Adrenal gland (tissue), 12 donors: Measurements from ENCODE around the gene ARHGEF16. TPM values are rescaled to one million over a fixed set of nuclear protein-coding genes. Genes with fewer than 3 reads are reported as not detected.
A peak's percentile ranks its signal among the peaks of the same experiment; 100 is the strongest.

Source experiments
- DNase-seq, 7 donors: peaks; one replicate each; pipeline ENCODE4 v3.0.0-alpha.2; 2019 to 2020
- H3K27ac ChIP-seq, 5 donors: fragments of 200-600 bp; sonication (generic) in 4 of 5; 1 replicate in 3 of 5; 2 replicates in 2 of 5; pipeline versions ENCODE4 v1.5.1 to v1.8.0; 2016 to 2020; ENCODE audit warnings: mild to moderate bottlenecking in 1 of 5
- H3K27me3 ChIP-seq: fragments of 200-600 bp; 2 replicates; pipeline ENCODE4 v1.8.0; 2021
- H3K36me3 ChIP-seq, 2 donors: fragments of 200-600 bp; replicated peaks in 1 of 2; 1 replicate in 1 of 2; 2 replicates in 1 of 2; pipeline versions ENCODE4 v1.5.1 to v1.8.0; 2018 to 2022
- H3K4me1 ChIP-seq, 2 donors: fragments of 200-600 bp; replicated peaks in 1 of 2; 1 replicate in 1 of 2; 2 replicates in 1 of 2; pipeline versions ENCODE4 v1.5.1 to v1.8.0; 2018 to 2021
- H3K4me3 ChIP-seq, 4 donors: fragments of 200-600 bp; sonication (generic) in 3 of 4; one replicate each; pipeline ENCODE4 v1.5.1; 2016 to 2018
- H3K9me3 ChIP-seq, 3 donors: fragments of 200-600 bp; sonication (generic) in 1 of 3; replicated peaks in 1 of 3; 1 replicate in 2 of 3; 2 replicates in 1 of 3; pipeline versions ENCODE4 v1.5.1 to v1.8.0; 2016 to 2021
- POLR2A ChIP-seq, 2 donors: fragments of 450-650 bp; IDR thresholded peaks; one replicate each; pipeline ENCODE4 v1.6.1; 2017; ENCODE audit warnings: antibody characterized with exemption in 2 of 2, mild to moderate bottlenecking in 2 of 2, moderate library complexity in 1 of 2
- WGBS, 4 donors: extraction: QIAGEN DNeasy Blood & Tissue Kit in 2 of 4; methylation state at CpG; one replicate each; pipeline versions ENCODE4 v1.1.5 to v1.1.7; 2013 to 2017; 5-methylcytosine and 5-hydroxymethylcytosine counted together
- intact Hi-C, 2 donors: fragments of 100-400 bp; cut with DNase I; formaldehyde crosslinking; loops; one replicate each; pipeline versions ENCODE4 v1.14.1 to v1.15.0; 2022 to 2023
- polyA plus RNA-seq, 3 donors: library from polyadenylated mRNA; stranded (reverse); fragments of 200-250 nt in 2 of 3; fragments of 350-450 nt in 1 of 3; fragmentation: Illumina TruSeq in 1 of 3; extraction: RNeasy Lipid Tissue Mini Kit (QIAGEN cat#74804) in 1 of 3; gene quantifications; one replicate each; pipeline ENCODE4 v1.2.3, GENCODE V29; 2013 to 2014
- total RNA-seq, 9 donors: library from RNA; depleted of rRNA in 4 of 9; stranded (reverse); fragments of >200 nt in 4 of 9; fragments of 120-200 nt in 1 of 9; fragmentation: NEBNext Ultra II Directional in 1 of 9; extraction: Animal tissue kit (Norgen Biotek cat#: 25700) in 1 of 9; gene quantifications; one replicate each; pipeline versions ENCODE4 v1.1.0 to v1.2.4, GENCODE V29; 2013 to 2023
- TF ChIP-seq, protein P1 (sequence below), 6 experiments: fragments of 450-650 bp in 4 of 6; fragments of 200-600 bp in 2 of 6; sonication (generic) in 1 of 6; IDR thresholded peaks; 1 replicate in 5 of 6; 2 replicates in 1 of 6; pipeline versions ENCODE4 v1.5.1 to v1.8.0; 2016 to 2021; ENCODE audit warnings: antibody characterized with exemption in 6 of 6, mild to moderate bottlenecking in 2 of 6, moderate library complexity in 1 of 6
- donor health status: healthy with polysubstance abuse.
- donor health status: Bipolar disorder and iron deficiency.
- donor health status: DM: yes; HTN: yes; CAD: no.
- donor health status: DM: no; HTN: no; CAD: no.
- donor health status: DM: no; HTN: no; CAD: no.
- donor health status: DM: yes; HTN: yes; CAD: no.

Gene ARHGEF16
- total and polyA plus RNA-seq, 12 donors = 0.11 to 3.1 (median 0.83) TPM

DNA sequence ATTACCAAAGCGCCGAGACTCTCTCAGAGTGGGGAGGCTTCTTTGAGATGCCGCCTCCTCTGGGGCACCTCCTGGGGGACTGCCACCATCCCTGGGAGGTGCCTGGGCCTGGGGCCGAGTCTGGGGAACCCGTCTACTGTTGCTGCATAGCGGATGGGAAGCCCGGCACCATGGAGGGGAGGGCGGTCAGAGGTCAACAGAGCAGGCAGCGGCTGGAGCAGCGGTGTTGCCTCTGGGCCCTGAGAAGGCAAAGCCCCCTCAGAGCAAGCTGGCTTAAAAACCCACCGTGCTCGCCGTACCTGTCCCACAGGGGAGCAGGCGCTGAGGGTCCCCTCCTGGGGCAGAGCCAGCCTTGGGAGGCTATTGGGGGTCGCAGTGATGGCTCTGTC, 62.0 kb downstream of the ARHGEF16 start:
- no peak for DNase-seq
- Histone ChIP-seq H3K9me3 (no peaks in the 10 kb centered on the region), H3K36me3 (no peaks in the 10 kb centered on the region), H3K27ac (no peak overlapping the region), H3K27me3 (no peaks in the 10 kb centered on the region), H3K4me3 (no peak overlapping the region), H3K4me1 (no peaks in the 10 kb centered on the region)
- TF ChIP-seq, protein P1, sequence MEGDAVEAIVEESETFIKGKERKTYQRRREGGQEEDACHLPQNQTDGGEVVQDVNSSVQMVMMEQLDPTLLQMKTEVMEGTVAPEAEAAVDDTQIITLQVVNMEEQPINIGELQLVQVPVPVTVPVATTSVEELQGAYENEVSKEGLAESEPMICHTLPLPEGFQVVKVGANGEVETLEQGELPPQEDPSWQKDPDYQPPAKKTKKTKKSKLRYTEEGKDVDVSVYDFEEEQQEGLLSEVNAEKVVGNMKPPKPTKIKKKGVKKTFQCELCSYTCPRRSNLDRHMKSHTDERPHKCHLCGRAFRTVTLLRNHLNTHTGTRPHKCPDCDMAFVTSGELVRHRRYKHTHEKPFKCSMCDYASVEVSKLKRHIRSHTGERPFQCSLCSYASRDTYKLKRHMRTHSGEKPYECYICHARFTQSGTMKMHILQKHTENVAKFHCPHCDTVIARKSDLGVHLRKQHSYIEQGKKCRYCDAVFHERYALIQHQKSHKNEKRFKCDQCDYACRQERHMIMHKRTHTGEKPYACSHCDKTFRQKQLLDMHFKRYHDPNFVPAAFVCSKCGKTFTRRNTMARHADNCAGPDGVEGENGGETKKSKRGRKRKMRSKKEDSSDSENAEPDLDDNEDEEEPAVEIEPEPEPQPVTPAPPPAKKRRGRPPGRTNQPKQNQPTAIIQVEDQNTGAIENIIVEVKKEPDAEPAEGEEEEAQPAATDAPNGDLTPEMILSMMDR (IDR thresholded peaks at IDR 0.05) = no peak
- TF ChIP-seq POLR2A (IDR thresholded peaks at IDR 0.05) = no peak
- 63 to 82% (median 73%) methylated on average over 10 to 15 of the region's 15 CpGs for WGBS, 4 donors
- intact Hi-C loops = no loop called here

DNA sequence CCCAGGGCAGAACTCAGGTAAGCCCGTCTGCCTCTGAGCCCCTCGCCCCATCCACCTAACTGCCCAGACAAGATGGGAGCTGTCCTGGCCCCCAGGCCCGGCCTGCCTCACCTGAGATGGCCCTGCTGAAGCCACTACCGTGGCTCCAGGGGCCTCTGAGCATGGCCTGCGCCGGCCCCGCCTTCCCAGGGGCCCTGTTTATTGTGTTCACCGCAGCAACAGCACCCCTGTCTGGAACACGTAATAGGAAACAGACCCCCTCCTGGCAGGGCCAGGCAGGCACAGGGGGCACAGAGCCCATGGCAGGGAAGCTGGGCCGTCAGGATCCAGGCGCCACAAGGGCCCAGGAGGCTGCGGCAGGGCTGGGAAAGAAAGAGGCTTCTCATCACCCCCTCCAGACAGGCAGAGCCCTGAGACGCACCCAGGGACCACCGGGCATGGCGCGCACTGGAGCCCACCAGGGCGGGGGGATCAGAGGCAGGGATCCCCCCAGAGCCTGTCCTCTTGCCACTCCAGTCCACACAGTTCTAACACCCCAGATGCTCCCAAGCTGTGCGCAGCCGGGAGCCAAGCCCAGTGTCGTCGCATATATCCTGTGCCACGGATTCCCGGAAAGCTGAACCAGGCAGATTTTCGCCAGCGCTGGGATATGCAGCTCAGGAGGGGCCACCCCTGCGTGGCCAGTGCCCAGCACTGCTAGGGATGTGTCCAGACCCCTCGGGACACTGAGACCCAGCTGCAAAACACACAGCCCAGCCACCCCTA, 62.6 kb downstream of the ARHGEF16 start:
- H3K27me3 ChIP-seq = no peaks in the 10 kb centered on the region
- H3K4me3 ChIP-seq = no peak overlapping the region
- intact Hi-C loops = no loop called here
- no peak for TF ChIP-seq POLR2A (IDR thresholded peaks at IDR 0.05)
- TF ChIP-seq, protein P1 (IDR thresholded peaks at IDR 0.05) = no peak
- no peaks in the 10 kb centered on the region for H3K36me3 ChIP-seq
- DNase-seq = no peak
- no peaks in the 10 kb centered on the region for H3K4me1 ChIP-seq
- WGBS, 4 donors = 75 to 87% (median 81%) methylated on average over 7 to 27 of the region's 27 CpGs
- H3K9me3 ChIP-seq = no peaks in the 10 kb centered on the region
- no peak overlapping the region for H3K27ac ChIP-seq

DNA sequence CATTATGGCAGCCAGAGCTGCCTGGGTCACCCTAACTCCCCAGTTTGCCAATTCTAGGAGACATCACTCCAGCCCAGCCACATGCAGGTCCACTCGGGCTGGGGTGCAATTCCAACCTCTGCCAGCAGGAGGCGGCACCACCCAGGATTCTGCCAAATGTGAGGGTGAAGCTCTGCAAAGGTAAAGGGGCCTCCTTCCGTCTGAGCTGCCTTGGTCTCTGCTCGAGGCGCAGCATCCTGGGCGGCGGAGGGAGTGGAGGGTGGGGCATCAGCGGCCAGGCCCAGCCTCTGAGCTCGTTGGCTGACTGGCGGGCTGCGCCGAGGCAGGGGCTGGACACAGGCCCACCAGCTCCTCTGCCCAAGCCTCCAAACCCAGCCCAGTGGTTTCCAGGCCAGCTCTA, 63.8 kb downstream of the ARHGEF16 start:
- H3K9me3 ChIP-seq = no peaks in the 10 kb centered on the region
- H3K4me1 ChIP-seq = no peaks in the 10 kb centered on the region
- intact Hi-C loops = no loop called here
- no peaks in the 10 kb centered on the region for H3K36me3 ChIP-seq
- TF ChIP-seq POLR2A (IDR thresholded peaks at IDR 0.05) = no peak
- TF ChIP-seq, protein P1 (IDR thresholded peaks at IDR 0.05) = peak in 4 of 6 experiments; percentile 21 to 48 (median 40)
- no peak overlapping the region for H3K27ac ChIP-seq
- DNase-seq = no peak
- no peak overlapping the region for H3K4me3 ChIP-seq
- WGBS, 4 donors = 61 to 88% (median 87%) methylated on average over 4 to 12 of the region's 12 CpGs; no CpG with 5 or more reads in 1 of the 4 donors
- no peaks in the 10 kb centered on the region for H3K27me3 ChIP-seq

DNA sequence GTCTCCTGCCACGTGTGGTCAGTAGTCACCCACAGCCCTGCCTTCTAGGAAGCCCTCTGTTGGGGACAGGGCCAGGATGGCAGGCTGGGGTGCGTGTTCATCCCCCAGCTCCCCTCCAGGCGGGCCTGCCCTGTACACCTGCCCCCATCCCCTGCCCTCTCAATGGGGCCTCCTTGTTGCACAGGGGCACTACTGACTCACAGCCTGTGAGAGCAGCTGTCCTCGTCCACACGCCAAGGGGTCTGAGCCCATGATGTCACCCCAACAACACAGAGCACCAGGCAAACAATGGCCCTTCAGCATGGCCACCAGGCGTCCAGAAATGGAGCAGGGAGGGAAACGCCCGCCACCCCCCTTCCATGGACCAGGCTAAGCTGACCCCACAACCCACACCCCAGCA, 64.3 kb downstream of the ARHGEF16 start:
- Histone ChIP-seq H3K9me3 (no peaks in the 10 kb centered on the region), H3K27ac (no peak overlapping the region), H3K4me3 (no peak overlapping the region), H3K36me3 (no peaks in the 10 kb centered on the region), H3K4me1 (no peaks in the 10 kb centered on the region), H3K27me3 (no peaks in the 10 kb centered on the region)
- intact Hi-C loops = no loop called here
- no peak for TF ChIP-seq POLR2A (IDR thresholded peaks at IDR 0.05)
- TF ChIP-seq, protein P1 (IDR thresholded peaks at IDR 0.05) = no peak
- 82 to 92% (median 88%) methylated on average over 3 to 8 of the region's 8 CpGs for WGBS, 4 donors
- no peak for DNase-seq
